Measurements from ENCODE around the gene PAK5. TPM values are rescaled to one million over a fixed set of nuclear protein-coding genes. Genes with fewer than 3 reads are reported as not detected.

Gene PAK5
- total and polyA plus RNA-seq, 9 of the 15 experiments (the other 6 are each of a cell fraction or from before 2014, with no cell fraction given): not detected

- no peak for FAIRE-seq
Observed at GRCh38 chr20:9867196-9867980, 28.5 kb upstream of the PAK5 start.

More at GRCh38 chr20:9867196-9867980, 28.5 kb upstream of the PAK5 start:
- Histone ChIP-seq H3K27me3 (ENCODE audit: control insufficient read depth in 2 of 2, insufficient read depth in 2 of 2, low read length in 2 of 2) (no peaks in the 10 kb centered on the region), H4K20me1 (replicated peaks; ENCODE audit: control insufficient read depth, insufficient read depth, low read length) (no peaks in the 10 kb centered on the region), H3K9ac (ENCODE audit: insufficient read depth in 1 of 2, low read depth in 2 of 2, low read length in 2 of 2) (no peak overlapping the region), H3K4me1 (replicated peaks in 1 of 2; ENCODE audit: control insufficient read depth in 2 of 2, insufficient read depth in 2 of 2, low read length in 2 of 2) (no peaks in the 10 kb centered on the region), H3K9me1 (ENCODE audit: control insufficient read depth, insufficient read depth, low read length) (no peaks in the 10 kb centered on the region), H3K27ac (ENCODE audit: extremely low read depth, low read depth, low read length) (no peak overlapping the region), H3K79me2 (ENCODE audit: control insufficient read depth, insufficient read depth, low read length) (no peaks in the 10 kb centered on the region), H3K4me3 (no peak overlapping the region), H2AFZ (ENCODE audit: low read depth, low read length) (no peak overlapping the region), H3K9me3 (replicated peaks; ENCODE audit: control insufficient read depth, insufficient read depth, low read depth, low read length) (no peaks in the 10 kb centered on the region), H3K36me3 (ENCODE audit: control insufficient read depth, insufficient read depth, low read length) (no peaks in the 10 kb centered on the region), H3K4me2 (ENCODE audit: insufficient read depth, low read length) (no peak overlapping the region)
- no peak for ATAC-seq
- POLR2A ChIA-PET: no interaction called here
- TF ChIP-seq BACH1 (tag; IDR thresholded peaks at IDR 0.05) (no peak), SAFB2 (IDR thresholded peaks at IDR 0.05; ENCODE audit: borderline replicate concordance, low read depth, low read length, severe bottlenecking) (no peak), VEZF1 (CRISPR knock-in tag; IDR thresholded peaks at IDR 0.05) (no peak), U2AF1 (optimal IDR thresholded peaks at IDR 0.05; ENCODE audit: low read depth, low read length) (no peak)
- BruUV-seq (replicated peaks): no TSS peak
- intact Hi-C loops (cut with micrococcal nuclease): no loop called here
- in situ Hi-C loops (cut with MboI): no loop called here
- CTCF ChIA-PET (ENCODE audit: low intra/inter-chr PET ratio): no interaction called here
- no peak for DNase-seq (ENCODE audit: extremely low read depth in 1 of 4, low spot score in 3 of 4)
- WGBS (ENCODE audit: insufficient coverage, low coverage, missing lambda C conversion rate): 0% methylated on average over 5 of the region's 6 CpGs
